PC-9 (cell line): ENCODE data around the gene PAGE4.

Experiments
- EZH2 ChIP-seq: fragments of 200-600 bp; sonication (generic); IDR thresholded peaks from 2 replicates; pipeline ENCODE4 v1.8.0; 2017; ENCODE audit warnings: antibody characterized with exemption, low read depth
- TF ChIP-seq, protein P1 (sequence below): fragments of 200-600 bp; sonication (generic); conservative IDR thresholded peaks from 2 replicates; pipeline ENCODE4 v1.6.1; 2017; ENCODE audit warnings: mixed run types, antibody characterized with exemption, mild to moderate bottlenecking, moderate library complexity

DNA sequence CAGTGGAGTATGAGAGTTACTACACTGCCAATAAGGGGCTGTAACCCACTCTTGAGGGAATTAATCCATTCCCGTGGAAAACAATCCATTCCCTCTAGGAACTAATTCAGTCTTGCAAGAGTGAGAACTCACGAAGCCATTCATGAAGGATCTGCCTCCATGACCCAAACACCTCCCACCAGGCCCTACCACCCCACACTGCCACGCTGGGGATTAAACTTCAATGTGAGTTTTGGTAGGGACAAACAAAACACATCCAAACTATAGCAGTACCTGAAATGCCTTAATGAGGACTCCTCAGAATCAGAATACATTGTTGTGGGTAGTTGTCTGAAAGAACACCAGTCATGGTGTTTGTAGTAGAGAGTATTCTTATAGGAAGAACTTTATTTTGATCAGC lies 19.2 kb downstream of the PAGE4 start:
- TF ChIP-seq, protein P1, sequence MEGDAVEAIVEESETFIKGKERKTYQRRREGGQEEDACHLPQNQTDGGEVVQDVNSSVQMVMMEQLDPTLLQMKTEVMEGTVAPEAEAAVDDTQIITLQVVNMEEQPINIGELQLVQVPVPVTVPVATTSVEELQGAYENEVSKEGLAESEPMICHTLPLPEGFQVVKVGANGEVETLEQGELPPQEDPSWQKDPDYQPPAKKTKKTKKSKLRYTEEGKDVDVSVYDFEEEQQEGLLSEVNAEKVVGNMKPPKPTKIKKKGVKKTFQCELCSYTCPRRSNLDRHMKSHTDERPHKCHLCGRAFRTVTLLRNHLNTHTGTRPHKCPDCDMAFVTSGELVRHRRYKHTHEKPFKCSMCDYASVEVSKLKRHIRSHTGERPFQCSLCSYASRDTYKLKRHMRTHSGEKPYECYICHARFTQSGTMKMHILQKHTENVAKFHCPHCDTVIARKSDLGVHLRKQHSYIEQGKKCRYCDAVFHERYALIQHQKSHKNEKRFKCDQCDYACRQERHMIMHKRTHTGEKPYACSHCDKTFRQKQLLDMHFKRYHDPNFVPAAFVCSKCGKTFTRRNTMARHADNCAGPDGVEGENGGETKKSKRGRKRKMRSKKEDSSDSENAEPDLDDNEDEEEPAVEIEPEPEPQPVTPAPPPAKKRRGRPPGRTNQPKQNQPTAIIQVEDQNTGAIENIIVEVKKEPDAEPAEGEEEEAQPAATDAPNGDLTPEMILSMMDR, result no peak
- TF ChIP-seq EZH2, result no peak
